Measurements from ENCODE around the gene PAQR8.

DNA sequence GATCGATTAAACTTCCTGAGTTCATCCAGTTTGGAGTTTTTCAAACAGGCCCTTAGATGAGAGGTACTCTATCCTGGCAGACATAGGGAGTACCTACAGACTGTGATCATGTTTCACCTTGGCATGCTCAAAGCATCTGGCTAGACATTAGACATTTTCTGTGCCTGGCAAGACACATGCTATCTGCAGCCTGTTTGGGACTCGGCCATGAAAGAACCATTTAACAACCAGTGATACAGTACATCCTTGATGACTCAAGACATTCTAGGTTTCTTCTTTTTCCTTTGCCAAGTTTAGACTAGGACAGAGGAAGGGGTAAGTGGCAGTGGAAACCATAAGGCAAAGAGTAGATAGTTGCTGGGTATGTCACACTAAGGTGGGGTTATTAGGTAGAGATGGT, 15.4 kb upstream of the PAQR8 start:
- TF ChIP-seq, protein P1, sequence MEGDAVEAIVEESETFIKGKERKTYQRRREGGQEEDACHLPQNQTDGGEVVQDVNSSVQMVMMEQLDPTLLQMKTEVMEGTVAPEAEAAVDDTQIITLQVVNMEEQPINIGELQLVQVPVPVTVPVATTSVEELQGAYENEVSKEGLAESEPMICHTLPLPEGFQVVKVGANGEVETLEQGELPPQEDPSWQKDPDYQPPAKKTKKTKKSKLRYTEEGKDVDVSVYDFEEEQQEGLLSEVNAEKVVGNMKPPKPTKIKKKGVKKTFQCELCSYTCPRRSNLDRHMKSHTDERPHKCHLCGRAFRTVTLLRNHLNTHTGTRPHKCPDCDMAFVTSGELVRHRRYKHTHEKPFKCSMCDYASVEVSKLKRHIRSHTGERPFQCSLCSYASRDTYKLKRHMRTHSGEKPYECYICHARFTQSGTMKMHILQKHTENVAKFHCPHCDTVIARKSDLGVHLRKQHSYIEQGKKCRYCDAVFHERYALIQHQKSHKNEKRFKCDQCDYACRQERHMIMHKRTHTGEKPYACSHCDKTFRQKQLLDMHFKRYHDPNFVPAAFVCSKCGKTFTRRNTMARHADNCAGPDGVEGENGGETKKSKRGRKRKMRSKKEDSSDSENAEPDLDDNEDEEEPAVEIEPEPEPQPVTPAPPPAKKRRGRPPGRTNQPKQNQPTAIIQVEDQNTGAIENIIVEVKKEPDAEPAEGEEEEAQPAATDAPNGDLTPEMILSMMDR (IDR thresholded peaks at IDR 0.05; ENCODE audit: borderline replicate concordance, extremely low read depth, low read length, poor library complexity, severe bottlenecking): no peak
- no peak for TF ChIP-seq EZH2 (IDR thresholded peaks at IDR 0.05; ENCODE audit: borderline replicate concordance, low read depth, low read length, severe bottlenecking)

Measured in DND-41 (cell line).